ENCODE measurements around the gene STX12.
"Not testable (repeated sequence)": the region's sequence is repeated elsewhere in the genome, so short reads cannot be mapped to it uniquely, and the experiment has no call there.

The STX12 gene

DNA sequence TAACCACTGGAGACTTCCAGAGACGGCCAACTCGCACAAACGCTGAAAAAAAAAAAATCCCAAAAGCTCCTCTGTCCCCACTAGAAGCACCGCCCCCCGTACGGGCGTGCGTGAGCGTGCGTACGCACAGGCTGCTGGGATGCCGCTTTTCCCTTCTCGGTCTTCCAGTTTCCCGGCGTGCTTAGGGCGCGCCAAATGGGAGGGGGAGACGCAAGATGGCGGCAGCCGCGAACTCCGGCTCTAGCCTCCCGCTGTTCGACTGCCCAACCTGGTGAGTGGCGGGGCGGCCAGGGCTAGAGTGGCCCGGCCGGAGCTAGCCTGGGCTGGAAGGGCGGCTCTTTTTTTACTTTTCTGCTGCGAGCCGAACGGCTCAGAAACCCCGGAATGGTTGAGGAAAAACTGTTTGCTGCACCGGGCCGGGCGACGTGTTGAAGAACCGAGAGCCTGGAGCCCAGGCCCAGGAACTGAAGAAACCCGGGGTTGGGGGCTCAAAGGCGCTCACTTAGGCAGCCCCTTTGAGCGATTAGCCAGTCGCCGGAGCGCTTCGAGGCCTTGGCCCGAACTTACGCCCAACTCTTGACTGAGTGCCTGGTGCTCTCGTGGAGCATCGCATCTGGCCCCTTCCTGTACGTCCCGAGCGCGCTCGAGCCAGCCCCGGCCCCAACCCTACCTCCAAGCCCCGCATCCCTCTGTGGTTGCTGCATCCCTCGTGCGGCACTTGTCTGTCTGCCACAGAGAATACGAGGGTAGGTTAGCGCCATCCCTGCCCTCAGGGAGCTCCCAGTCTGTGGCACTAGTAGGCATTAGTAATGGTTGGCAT lies 57.8 kb downstream of the STX12 start, which contains the start of gene PPP1R8:
Gene PPP1R8, plus strand, starts transcription at position 162 of the 820 bp plus-strand sequence. Its CDS starts 54 bp downstream, at position 216.
- peak; percentile 80 to 86 (median 85) for DNase-seq (ENCODE audit: low read depth in 3 of 3)

DNA sequence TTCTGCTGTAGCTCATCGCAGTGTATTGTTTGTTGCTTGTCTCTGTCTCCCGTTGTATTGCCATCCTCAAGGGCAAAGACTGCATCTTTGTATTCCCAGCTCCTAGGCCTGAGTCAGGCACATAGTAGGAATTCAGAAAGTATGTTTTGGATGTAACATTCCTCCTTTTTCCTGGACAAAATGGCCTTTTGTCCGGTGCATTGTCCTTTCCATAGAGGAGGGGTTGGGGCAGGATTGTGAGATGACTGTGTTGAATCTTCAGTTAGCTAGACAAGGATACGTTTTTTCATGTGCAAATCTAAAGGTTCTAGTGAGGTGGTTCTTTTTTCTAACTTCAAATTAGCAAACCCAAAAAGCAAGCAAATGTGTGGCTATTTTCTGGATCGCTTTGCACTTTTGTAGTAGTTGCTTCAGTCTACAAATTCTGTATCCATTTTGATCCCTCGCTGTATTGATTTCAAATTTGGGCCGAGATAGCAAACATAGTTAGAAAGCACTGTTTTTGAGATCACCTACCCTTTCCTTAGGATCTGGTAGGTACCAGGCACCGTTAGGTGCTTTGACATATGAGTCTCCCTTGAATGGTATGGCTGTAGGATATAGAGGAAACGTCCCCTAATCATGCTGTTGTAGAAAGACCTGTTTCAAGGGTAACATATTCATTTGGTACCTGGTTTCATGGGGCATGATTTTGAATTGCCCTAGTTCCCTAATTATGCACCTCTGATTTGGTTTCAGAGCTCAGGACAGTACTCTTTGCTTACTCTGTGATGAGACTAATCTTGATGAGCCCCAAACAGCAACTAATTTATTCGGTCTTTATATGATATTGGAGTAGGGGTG lies 58.8 kb downstream of the STX12 start:
- DNase-seq (ENCODE audit: low read depth in 3 of 3) = no peak

DNA sequence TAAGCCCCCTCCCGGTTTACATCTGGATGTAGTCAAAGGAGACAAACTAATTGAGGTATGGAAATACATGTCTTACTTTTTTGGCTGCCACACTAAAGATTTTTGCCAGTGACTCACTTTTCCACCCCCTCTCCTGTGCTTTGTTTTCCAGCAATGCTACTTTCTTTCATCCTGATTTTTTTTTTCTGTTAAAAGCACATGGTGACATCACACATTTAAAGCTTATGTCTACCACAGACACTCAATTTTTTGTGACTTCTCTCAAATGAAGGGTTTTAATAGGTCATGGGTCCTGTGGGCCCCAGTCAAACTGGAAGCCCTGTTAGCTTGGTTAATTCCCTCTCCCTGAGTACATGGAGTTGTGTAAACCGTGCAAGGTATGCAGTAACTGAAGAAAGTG lies 59.7 kb downstream of the STX12 start:
- DNase-seq (ENCODE audit: low read depth in 3 of 3) = no peak

DNA sequence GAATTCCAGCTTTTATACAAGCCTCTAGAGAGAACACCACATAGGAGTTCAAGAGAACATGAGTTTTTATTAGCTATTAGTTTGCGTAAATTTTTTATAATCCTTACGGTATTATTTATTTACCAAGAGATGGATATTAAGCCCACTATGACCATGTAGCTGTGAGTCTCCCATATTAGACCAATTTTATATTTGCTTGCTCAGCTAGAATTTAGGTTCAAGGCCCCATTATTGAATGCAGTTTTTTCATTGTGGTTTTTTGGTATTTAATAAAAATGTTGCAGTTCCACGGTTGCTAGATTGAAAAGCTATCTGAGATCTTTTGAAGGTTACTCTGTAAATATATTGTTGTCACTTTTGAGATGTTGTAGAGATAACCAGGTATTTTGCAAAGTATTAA lies 60.5 kb downstream of the STX12 start:
- DNase-seq (ENCODE audit: low read depth in 3 of 3) = no peak

DNA sequence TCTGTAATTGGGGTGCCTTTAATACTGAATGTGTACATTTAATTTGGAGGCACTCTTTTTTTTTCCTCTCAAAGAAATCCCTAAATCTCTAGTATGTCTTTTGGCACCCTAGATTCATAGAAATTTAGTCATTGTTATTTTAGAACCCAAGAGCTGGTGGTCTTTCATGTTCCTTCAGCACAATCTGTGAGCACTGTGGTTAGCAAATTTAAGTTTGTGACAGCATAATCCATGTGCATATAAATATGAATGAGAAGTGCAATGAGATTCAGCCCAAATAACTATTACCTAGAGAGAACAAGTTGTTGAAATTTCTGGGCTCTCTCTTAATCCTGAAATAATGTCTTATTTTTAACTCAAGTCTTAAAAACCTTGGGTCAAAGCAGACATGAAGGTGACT lies 62.0 kb downstream of the STX12 start:
- no peak for DNase-seq (ENCODE audit: low read depth in 3 of 3)

DNA sequence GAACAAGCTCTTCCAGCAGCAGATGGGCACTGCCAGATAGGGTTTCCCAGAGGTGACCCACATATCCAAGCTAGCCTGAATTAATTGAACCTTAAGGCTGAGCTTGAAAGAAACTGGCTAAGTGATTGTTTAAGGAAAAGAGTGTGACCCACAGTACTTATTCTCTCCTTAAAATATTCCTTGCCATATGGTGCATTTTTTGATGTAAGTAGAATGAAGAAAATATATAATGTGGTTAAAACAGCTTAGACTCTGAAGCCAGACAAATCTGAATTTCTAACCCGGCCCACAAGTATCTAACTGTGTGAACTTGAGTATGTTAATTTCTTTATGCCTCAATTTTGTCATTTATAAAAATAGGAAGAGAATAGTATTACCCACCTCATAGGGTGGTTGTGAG lies 62.5 kb downstream of the STX12 start:
- no peak for DNase-seq (ENCODE audit: low read depth in 3 of 3)

DNA sequence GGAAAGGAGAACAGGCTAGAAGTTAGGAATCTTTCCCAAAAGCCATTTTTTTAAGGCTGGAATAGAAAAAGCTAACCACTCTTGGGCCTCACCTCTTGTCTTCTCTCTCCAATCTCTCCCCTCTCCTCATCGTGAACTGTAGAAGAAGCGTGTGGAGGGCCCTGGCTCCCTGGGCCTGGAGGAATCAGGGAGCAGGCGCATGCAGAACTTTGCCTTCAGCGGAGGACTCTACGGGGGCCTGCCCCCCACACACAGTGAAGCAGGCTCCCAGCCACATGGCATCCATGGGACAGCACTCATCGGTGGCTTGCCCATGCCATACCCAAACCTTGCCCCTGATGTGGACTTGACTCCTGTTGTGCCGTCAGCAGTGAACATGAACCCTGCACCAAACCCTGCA lies 76.9 kb downstream of the STX12 start:
- DNase-seq (ENCODE audit: low read depth in 3 of 3) = no peak

DNA sequence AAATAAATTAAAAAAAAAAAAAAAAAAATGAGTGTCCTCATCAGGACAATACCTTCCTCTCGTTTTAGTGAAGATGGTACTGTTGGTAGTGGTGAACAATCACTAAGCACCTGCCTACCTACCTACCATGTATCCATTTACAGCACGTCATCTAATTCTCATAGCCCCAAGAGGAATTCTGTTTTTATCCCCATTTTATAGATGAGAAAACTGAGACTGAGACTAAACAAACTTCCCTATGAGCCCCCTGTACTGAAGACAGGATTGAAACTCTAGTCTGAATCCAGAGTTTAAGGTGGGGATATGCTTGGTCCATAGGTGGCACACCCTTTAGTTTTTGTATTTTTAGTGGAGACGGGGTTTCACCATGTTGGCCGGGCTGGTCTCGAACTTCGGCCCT lies 82.1 kb downstream of the STX12 start:
- DNase-seq (ENCODE audit: low read depth in 3 of 3) = no peak

DNA sequence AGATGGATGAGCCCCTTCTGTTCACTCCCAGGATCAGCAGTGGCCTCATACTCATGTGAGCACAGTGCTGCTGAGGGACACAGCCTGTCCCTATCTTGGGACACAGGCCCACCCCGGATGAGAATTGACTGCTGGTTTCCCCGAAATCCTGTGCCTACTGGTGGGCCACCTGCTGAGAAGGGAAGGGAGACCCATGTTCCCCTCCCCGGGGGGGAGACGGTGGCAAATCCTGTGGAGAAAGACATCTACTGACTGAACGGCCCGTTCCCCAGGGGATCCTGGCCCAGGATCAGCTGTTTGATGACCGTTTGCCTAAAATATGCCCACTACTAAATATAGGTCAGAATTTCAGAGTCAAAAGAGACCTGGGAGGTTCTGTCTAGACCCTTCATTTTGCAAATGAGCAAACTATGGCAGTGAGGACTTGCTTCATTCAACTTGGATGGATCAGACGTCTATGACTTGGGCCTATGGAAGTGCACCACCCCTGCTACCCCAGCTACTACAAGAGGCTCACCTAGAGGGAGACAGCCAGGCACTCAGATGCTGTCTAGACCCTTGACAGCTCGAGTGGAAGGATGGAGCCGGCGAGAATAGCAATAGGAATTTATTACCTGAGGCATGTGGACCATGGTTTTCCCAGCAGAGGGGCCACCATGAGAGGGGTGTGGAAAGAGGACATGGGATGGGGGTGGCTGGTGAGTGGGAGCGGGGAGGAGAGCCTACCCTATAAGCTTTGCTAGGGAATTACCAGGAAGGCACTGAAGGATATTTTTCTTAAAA lies 83.7 kb downstream of the STX12 start:
- no peak for DNase-seq (ENCODE audit: low read depth in 3 of 3)

DNA sequence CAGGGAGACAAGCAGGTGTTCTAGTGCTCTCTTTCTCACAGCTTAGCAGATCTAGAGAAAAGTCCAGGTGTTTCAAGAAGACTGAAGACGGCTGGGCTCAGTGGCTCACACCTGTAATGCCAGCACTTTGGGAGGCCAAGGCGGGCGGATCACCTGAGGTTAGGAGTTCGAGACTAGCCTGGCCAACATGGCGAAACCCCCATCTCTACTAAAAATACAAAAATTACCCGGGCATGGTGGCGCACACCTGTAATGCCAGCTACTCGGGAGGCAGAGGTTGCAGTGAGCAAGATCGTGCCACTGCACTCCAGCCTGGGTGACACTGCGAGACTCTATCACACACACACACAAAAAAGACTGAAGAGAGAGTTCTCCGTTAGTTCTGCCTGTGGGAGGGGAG lies 84.5 kb downstream of the STX12 start:
- DNase-seq (ENCODE audit: low read depth in 3 of 3) = not testable (repeated sequence)

DNA sequence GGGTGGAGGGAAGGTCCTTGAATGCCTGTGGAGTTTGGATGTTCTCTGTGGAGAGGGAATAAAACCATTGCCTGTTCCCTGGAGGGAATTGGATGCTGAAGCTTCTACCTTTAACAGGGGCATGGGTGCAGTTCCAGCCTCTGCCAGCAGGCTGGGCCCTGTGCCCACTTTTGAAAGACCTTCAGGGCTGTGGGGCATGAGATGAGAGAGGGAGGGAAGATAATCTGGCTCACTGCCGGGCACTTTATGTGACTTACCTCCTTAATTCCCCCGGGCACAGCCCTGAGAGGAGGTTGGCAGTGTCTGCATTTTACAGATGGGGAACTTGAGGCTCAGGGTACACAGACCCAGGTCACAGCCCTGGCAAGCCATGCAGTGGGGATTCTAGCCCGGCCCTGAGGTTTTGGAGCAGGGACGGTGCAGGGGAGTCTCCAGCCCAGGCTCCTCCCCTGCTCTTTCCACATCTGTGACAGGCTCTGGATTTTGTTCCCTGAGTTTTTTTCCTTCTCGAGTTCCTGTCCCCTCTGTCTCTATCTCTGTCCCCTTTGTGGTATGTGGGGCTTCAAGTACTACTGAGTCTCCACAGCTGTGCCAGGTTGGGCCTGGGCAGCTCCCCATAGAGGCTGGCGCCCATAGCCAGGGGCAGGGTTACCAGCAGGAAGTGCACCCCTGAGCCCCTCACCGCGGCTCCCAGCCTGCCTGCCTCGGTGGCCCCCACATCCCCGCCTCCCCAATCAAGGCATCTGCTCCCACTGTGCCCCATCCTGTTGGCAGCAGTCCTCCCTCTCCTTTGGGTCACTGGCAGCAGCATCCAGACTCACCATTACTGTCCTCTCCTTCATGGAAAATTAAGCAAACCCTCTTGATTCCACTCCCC lies 85.3 kb downstream of the STX12 start:
- peak; percentile 68 to 76 (median 69) for DNase-seq (ENCODE audit: low read depth in 3 of 3)

DNA sequence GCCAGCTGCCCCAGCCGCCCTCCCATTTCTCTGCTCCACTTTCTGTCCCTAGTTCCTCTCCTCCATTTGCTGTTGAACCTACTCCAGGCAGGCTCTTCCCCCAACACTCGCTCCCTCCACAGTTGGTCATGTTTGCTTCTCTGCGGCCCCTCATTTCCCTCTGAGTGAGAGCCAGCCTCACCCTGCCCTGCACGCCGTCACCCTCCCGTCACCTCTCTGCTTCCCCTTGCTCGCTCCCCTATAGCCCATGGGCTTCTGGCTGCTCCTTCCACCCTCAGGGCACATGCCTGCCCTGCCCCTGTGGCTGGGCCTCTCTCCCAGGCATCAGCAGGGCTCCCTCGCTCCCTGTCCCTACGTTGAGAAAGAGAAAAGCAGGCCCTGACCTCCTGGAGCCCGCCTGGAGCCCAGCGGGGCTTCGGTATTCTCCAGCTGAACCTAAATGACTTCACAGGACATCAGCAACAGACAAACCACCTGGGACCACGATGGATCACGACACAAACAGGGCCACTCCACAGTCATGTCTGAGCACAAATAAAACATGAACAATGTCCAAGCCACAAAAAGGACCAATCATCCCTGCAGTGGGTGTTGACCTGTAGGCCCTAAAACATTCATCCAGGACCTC lies 86.0 kb downstream of the STX12 start:
- DNase-seq (ENCODE audit: low read depth in 3 of 3) = no peak

DNA sequence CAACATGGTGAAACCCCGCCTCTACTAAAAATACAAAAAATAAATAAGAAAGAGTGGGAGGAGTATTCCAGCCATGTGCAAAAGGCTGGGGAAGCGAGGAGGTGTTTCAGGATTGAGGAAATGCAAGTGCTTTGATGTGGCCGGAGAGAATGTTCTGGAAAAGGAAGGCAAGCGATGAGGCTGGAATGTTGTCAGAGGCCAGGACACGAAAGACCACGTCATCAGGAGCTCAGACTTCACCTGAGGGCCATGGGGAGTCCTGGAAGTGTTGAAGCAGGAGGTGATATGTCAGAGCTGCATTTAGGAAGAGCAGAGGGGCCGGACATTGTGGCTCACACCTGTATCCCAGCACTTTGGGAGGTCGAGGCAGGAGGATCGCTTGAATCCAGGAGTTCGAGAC lies 88.4 kb downstream of the STX12 start:
- DNase-seq (ENCODE audit: low read depth in 3 of 3) = no peak

DNA sequence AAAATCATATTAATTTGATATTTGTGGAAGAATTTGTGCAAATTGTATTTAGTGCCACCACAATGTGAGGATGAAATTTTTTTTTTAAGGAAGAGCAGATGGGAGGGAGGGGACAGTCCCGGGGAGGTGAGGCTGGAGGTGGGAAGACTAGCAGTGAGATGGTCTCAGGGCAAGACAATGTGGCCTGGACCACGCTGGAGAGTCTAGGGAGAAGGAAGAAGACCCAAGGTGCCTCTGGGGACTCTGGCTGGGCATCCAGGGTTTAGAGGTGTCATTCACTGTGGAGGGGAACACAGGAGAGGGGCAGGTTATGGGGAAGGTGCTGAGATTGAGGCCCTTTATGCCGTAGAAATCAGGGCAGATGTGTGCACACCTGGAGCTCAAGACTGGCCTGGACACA lies 89.0 kb downstream of the STX12 start:
- no peak for DNase-seq (ENCODE audit: low read depth in 3 of 3)

DNA sequence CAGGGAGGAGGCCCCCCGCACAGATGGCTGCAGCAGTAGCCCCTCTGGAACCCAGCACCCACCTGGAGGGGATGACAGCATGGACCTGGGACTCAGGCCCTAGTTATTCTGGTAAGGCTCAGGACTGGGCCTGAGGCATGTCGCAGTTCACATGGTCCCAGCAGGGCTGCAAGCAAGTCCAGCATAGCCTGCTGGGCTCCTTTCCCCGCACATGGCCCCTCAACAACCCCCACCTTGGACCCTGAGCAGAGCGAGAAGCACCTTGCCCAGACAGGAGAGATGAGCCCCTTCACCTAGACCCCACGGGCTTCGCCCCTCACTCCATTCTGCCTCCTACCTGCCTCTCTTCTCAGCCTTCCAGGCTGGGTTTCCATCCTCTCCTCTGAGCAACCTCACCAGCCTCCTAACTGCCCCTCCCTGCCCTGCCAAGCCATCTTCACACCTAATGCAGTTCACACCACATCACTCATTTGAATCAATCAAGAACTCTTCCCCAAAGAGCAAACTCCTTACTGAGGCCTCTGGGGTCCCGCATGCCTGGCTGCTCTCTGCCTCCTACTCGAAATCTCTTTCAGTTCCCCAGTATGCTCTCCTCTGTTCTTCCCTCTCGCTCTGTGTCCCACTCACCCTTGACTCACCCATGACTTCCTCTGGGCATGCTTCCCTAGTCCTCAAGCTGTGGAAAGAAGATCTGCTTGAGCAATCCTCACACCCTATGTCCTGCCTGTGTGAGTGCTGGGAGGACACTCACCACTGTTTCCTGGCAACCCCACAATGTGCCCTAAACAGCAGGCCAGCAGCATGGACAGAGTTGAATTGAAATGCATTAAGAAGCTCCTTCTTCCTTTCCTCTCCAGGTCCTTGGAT lies 89.9 kb downstream of the STX12 start:
- no peak for DNase-seq (ENCODE audit: low read depth in 3 of 3)

DNA sequence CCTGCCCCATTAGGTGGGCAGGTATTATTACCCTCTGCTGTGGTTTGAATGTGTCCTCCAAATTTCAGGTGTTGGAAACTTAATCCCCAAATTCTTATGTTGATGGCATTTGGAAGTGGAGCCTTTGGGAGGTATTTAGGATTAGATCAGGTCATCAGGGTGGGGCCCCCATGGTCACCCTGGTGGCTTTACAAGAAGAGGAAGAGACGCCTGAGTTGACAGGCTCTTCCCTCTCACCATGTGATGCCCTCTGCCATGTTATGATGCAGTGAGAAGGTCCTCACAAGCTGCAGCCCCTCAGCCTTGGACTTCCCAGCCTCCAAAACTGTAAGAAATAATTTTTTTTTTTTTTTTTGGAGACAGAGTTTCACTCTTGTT lies 90.5 kb downstream of the STX12 start:
- no peak for DNase-seq (ENCODE audit: low read depth in 3 of 3)

DNA sequence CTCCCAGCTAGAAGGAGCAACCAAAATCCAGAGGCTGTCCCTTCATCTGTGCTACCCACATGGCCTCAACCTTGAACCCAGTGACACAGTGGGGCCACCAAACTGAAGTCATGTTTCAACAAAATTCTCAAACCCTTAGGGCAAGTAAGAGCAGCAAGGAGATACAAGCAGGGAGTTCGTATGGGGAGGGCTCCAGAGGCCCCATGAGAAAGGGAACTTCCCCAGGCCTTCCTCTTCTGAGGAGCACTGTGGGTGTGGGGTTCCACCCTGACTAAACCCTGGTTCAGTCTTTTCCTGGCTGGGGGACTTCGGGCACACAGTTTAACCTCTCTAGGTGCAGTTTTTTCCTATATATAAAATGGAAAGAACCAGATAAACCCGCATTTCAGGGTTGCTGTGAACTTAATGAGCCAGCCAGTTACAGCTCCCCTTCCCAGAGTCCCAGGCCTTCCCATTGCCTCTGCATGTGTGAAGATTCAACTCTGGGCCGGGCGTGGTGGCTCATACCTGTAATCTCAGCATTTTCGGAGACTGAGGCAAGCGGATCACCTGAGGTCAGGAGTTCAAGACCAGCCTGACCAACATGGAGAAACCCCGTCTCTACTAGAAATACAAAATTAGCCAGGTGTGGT lies 91.4 kb downstream of the STX12 start:
- DNase-seq (ENCODE audit: low read depth in 3 of 3) = no peak

DNA sequence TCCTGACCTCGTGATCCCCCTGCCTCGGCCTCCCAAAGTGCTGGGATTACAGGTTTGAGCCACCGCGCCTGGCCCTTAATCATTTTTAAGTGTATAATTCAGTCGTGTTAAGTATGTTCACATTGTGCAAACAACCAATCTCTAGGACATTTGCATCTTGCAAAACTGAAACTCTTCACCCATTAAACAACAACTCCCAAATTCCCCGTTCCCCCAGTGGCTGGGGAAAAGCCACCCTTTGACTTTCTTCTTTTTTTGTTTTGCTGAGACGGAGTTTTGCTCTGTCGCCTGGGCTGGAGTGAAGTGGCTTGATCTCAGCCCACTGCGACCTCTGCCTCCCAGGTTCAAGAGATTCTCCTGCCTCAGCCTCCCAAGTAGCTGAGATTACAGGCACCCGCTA lies 92.8 kb downstream of the STX12 start:
- DNase-seq (ENCODE audit: low read depth in 3 of 3) = no peak

DNA sequence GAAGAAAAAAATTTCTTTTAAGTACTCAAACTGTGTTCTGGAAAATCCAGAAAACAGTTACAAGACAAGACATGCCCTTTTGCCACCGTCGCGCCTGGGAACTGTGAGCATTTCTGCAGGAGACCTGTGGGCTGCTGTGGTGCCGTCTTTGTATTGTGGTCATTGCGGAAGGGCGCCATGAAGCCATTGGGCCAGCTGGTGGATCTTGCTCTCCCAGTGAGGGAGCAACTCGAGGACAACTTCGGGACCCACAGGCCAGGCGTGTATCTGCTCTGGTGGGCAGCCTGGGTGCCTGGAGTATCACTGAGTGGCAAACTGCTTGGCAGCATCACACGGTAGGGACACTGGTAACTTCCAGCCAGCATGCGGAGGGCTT lies 95.5 kb downstream of the STX12 start:
- no peak for DNase-seq (ENCODE audit: low read depth in 3 of 3)

Measured in stimulated activated CD4-positive, alpha-beta T cell treated with anti-CD3 and anti-CD28 coated beads, TNF-alpha, amount 100 ng/mL, for 48 hours (primary cell).